K562 (cell line): ENCODE results near the gene PLD3. TPM values are rescaled to one million over a fixed set of nuclear protein-coding genes. Genes with fewer than 3 reads are reported as not detected.
A peak's percentile ranks its signal among the peaks of the same experiment; 100 is the strongest.

Experiments used
- ATAC-seq: fragments of 200-7000 bp; cut with Tn5 transposase; 3 replicates; pipeline ENCODE4 v1.9.1; 2020; ENCODE audit warnings: moderate library complexity
- BruUV-seq: library from RNA; stranded (reverse); fragments of 400-500 nt; replicated peaks from 2 replicates; lab custom pipeline; 2021; lab: Mats Ljungman, UMichigan
- CTCF ChIA-PET: fragments of 300-600 bp; formaldehyde crosslinking; extraction: SDS; loops from one replicate; lab custom pipeline; 2021; ENCODE audit warnings: low intra/inter-chr PET ratio; lab: Yijun Ruan, JAX
- POLR2A ChIA-PET: fragments of 300-600, 350-650 bp; sonication (Branson Sonifier 250); formaldehyde crosslinking; extraction: SDS; loops from one replicate; lab custom pipeline; 2021; ENCODE audit warnings: antibody characterized with exemption, inconsistent platforms; lab: Yijun Ruan, JAX
- DNase-seq, 4 experiments: peaks; one replicate each; pipeline versions ENCODE4 v3.0.0 to v3.0.0-alpha.2; 2011 to 2018; ENCODE audit warnings: low spot score in 3 of 4, mixed read lengths in 3 of 4; ENCODE audit errors: extremely low read depth in 1 of 4
- FAIRE-seq: peaks from 2 replicates; lab custom pipeline; 2011; peaks lifted over from hg19 to GRCh38; lab: Jason Lieb, UNC
- H2AFZ ChIP-seq: 2 replicates; pipeline ENCODE4 v1.6.0; 2011; ENCODE audit warnings: low read depth, low read length, control low read depth, inconsistent platforms
- H3K27ac ChIP-seq: fragments of 200-600 bp; 3 replicates; pipeline ENCODE4 v1.8.0; 2011; ENCODE audit warnings: low read depth, mild to moderate bottlenecking, control low read depth, inconsistent platforms, low read length, moderate library complexity, mixed read lengths; ENCODE audit errors: extremely low read depth
- H3K27me3 ChIP-seq, 2 experiments: fragments of 300-600 bp in 1 of 2; 2 replicates in 1 of 2; 3 replicates in 1 of 2; pipeline versions ENCODE4 v1.6.0 to v1.8.0; 2011; ENCODE audit warnings: inconsistent platforms in 2 of 2, low read length in 2 of 2, mild to moderate bottlenecking in 1 of 2, mixed read lengths in 1 of 2, moderate library complexity in 1 of 2; ENCODE audit not compliant: control insufficient read depth in 2 of 2, insufficient read depth in 2 of 2
- H3K36me3 ChIP-seq: fragments of 300-600 bp; 3 replicates; pipeline ENCODE4 v1.8.0; 2011; ENCODE audit warnings: mild to moderate bottlenecking, low read length, inconsistent platforms; ENCODE audit not compliant: control insufficient read depth, insufficient read depth
- H3K4me1 ChIP-seq, 2 experiments: fragments of 200-600 bp in 1 of 2; replicated peaks in 1 of 2; 2 replicates in 1 of 2; 3 replicates in 1 of 2; pipeline versions ENCODE4 v1.5.1 to v1.8.0; 2011; ENCODE audit warnings: inconsistent platforms in 2 of 2, low read length in 2 of 2, mild to moderate bottlenecking in 1 of 2, mixed read lengths in 1 of 2, moderate library complexity in 1 of 2; ENCODE audit not compliant: control insufficient read depth in 2 of 2, insufficient read depth in 2 of 2
- H3K4me2 ChIP-seq: 2 replicates; pipeline ENCODE4 v1.6.1; 2011; ENCODE audit warnings: low read length, control low read depth, inconsistent platforms, mixed read lengths; ENCODE audit not compliant: insufficient read depth
- H3K4me3 ChIP-seq: fragments of 200-600 bp; sonication (generic), shearing (Covaris generic); 2 replicates; pipeline ENCODE4 v1.5.1; 2016; ENCODE audit warnings: control low read depth, inconsistent platforms
- H3K79me2 ChIP-seq: fragments of 200-600 bp; 3 replicates; pipeline ENCODE4 v1.8.0; 2011; ENCODE audit warnings: low read length, inconsistent platforms; ENCODE audit not compliant: control insufficient read depth, insufficient read depth
- H3K9ac ChIP-seq, 2 experiments: 2 replicates each; pipeline versions ENCODE4 v1.6.0 to v1.6.1; 2011; ENCODE audit warnings: low read depth in 2 of 2, low read length in 2 of 2, control low read depth in 1 of 2, inconsistent platforms in 1 of 2, mild to moderate bottlenecking in 1 of 2, mixed read lengths in 1 of 2; ENCODE audit not compliant: insufficient read depth in 1 of 2
- H3K9me1 ChIP-seq: one replicate; pipeline ENCODE4 v1.6.0; 2011; ENCODE audit warnings: inconsistent platforms, mild to moderate bottlenecking, low read length, moderate library complexity; ENCODE audit not compliant: control insufficient read depth, insufficient read depth
- H3K9me3 ChIP-seq: replicated peaks from 2 replicates; pipeline ENCODE4 v1.5.1; 2011; ENCODE audit warnings: low read depth, low read length, inconsistent platforms; ENCODE audit not compliant: control insufficient read depth, insufficient read depth
- H4K20me1 ChIP-seq: replicated peaks from 2 replicates; pipeline ENCODE4 v1.6.1; 2011; ENCODE audit warnings: low read length, inconsistent platforms, mixed read lengths; ENCODE audit not compliant: control insufficient read depth, insufficient read depth
- KDM1A ChIP-seq, 2 experiments: fragments of 450-650 bp; IDR thresholded peaks; 2 replicates each; pipeline ENCODE4 v1.6.1; 2016; ENCODE audit warnings: mild to moderate bottlenecking in 2 of 2
- RBBP5 ChIP-seq: fragments of 200-600 bp; sonication (generic); IDR thresholded peaks from 2 replicates; pipeline ENCODE4 v1.6.1; 2012; ENCODE audit warnings: borderline replicate concordance, mild to moderate bottlenecking, low read length, control low read depth, inconsistent platforms; ENCODE audit not compliant: insufficient read depth, poor library complexity, severe bottlenecking
- ZFP36 ChIP-seq: fragments of 150-350 bp; IDR thresholded peaks from 2 replicates; pipeline ENCODE4 v1.6.1; 2018; ENCODE audit warnings: low read length, low read depth; ENCODE audit not compliant: partially characterized antibody
- WGBS: fragments of 100-300 bp; shearing (Covaris generic); methylation state at CpG from one replicate; pipeline ENCODE4 v1.1.6; 2016; ENCODE audit warnings: low coverage, mixed read lengths; ENCODE audit not compliant: insufficient coverage; ENCODE audit errors: missing lambda C conversion rate; 5-methylcytosine and 5-hydroxymethylcytosine counted together
- in situ Hi-C: fragments of 300-500 bp; cut with MboI; formaldehyde crosslinking; loops from 4 replicates; pipeline ENCODE4 v1.15.0; 2018; ENCODE audit warnings: inconsistent platforms, mixed read lengths
- intact Hi-C: fragments of 100-400 bp; cut with micrococcal nuclease; formaldehyde crosslinking; loops from 2 replicates; pipeline ENCODE4 v1.14.2; 2022
- polyA plus RNA-seq, 8 experiments: library from polyadenylated mRNA; depleted of rRNA in 4 of 8; stranded (reverse) in 5 of 8; unstranded in 3 of 8; fragments of >200 nt; fragmentation: Nextera tagmentation in 2 of 8; fragmentation: Illumina TruSeq in 1 of 8; extraction: Ambion mirVana in 2 of 8; extraction: Trizol in 1 of 8; gene quantifications; 2 replicates each; pipeline versions ENCODE4 v1.2.1 to v1.2.3, GENCODE V29; 2011 to 2014; ENCODE audit warnings: inconsistent platforms in 1 of 8, missing spikeins in 1 of 8
- total RNA-seq, 7 experiments: library from RNA; depleted of rRNA in 6 of 7; stranded (reverse); fragments of >200 nt in 6 of 7; fragmentation: Illumina TruSeq in 2 of 7; extraction: Trizol in 2 of 7; gene quantifications; 2 replicates each; pipeline versions ENCODE4 v1.2.1 to v1.2.3, GENCODE V29; 2011 to 2021; ENCODE audit warnings: low replicate concordance in 1 of 7
- TF ChIP-seq, protein P1 (sequence below): sonication (generic); formaldehyde crosslinking; IDR thresholded peaks from 2 replicates; pipeline ENCODE4 v1.9.0; 2022; ENCODE audit warnings: mild to moderate bottlenecking, missing genetic modification reagents

PLD3 gene
- total and polyA plus RNA-seq, 9 of the 15 experiments (the other 6 are each of a cell fraction or from before 2014, with no cell fraction given): 2.3 to 128 (median 72.7) TPM

DNA sequence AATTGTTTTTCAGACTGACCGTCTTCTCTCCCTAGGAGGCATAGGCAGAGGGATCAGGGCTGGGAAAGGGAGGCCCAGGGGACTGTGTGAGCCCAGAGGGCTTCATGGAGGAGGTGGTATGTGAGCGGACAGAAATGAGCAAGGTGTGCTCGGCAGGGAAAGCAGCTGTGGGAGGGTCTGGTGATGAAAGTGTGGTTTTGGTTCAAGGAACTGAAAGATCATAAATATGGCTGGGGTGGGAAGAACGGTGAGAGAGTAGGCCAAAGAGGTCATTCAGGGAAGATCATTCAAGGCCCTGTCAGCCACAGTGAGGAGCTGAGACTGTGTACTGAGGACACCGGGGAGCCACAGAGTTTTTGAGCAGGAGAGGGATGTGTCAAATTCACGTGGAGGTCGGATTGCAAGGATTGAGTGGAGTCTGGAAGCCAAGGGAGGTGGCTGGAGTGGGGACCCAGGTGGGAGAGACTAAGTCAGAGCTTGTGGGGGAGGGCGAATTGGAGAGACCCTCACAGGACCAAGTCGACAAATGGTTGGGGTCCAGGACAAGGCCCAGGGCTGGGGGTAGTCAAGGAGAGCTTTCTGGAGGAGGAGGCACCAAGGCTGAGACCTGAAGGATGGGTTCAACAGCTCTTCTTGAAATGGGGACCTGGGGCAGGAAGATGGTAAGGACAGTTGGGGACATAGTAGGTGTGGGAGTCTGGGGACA is 7.6 kb downstream of the PLD3 start:
- Histone ChIP-seq H3K9ac (peak overlapping the region in 1 of 2 experiments; percentile 68; a peak in 2 of 4 replicates), H4K20me1 (peaks cover 7% of the 10 kb centered on the region; the same call in 1 of the 2 replicates), H3K27ac (no peak overlapping the region), H3K79me2 (peaks cover 4% of the 10 kb centered on the region; the same call in 1 of the 3 replicates), H3K4me1 (peaks cover 0 to 6% of the 10 kb centered on the region in 2 experiments; a peak in 2 of 5 replicates), H3K4me2 (no peak overlapping the region), H3K27me3 (no peaks in the 10 kb centered on the region), H3K4me3 (no peak overlapping the region), H2AFZ (no peak overlapping the region), H3K36me3 (no peaks in the 10 kb centered on the region; the same call in 2 of the 3 replicates), H3K9me3 (no peaks in the 10 kb centered on the region), H3K9me1 (no peaks in the 10 kb centered on the region)
- ATAC-seq (no peak), FAIRE-seq (no peak), DNase-seq (no peak)
- intact Hi-C loops: no loop called here
- TF ChIP-seq, protein P1, sequence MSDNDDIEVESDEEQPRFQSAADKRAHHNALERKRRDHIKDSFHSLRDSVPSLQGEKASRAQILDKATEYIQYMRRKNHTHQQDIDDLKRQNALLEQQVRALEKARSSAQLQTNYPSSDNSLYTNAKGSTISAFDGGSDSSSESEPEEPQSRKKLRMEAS (CRISPR knock-in tag): 0 out of 2 replicates have a peak, but pooled peaks have one; percentile 19
- TF ChIP-seq KDM1A (IDR thresholded peaks at IDR 0.05): peak in 1 of 2 experiments; percentile 80; a peak in 2 of 4 replicates
- no peak for TF ChIP-seq RBBP5
- TF ChIP-seq ZFP36: peak; percentile 89
- no TSS peak for BruUV-seq
- CTCF ChIA-PET: no interaction called here
- in situ Hi-C loops: no loop called here
- WGBS: 43% methylated on average over 9 of the region's 9 CpGs
- POLR2A ChIA-PET: interaction anchor here (0.6 kb wide), 1 partner anchor 8 kb away, joined by 3 read pairs; no protein-coding TSS in a partner anchor
